ENCODE data around the gene RAD51B. TPM values are rescaled to one million over a fixed set of nuclear protein-coding genes. Genes with fewer than 3 reads are reported as not detected.

Gene RAD51B
- total RNA-seq, 1 experiment from 2014 or later: 14.2 TPM

DNA sequence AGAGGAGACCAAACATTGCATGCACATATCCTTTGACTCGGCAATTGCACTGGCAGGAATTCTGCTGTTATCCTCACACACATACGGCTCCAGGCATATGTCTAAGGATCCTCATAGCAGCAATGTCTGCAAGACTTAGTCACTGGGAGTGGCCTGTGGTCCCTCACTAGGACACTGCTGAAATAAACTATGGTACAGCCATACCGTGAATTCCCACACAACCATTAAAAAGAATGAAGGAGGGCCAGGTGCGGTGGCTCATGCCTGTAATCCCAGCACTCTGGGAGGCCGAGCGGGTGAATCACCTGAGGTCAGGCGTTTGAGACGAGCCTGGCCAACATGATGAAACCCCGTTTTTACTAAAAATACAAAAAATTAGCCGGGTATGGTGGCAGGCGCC, 868.2 kb downstream of the RAD51B start (continued):
- TF ChIP-seq, protein P1, sequence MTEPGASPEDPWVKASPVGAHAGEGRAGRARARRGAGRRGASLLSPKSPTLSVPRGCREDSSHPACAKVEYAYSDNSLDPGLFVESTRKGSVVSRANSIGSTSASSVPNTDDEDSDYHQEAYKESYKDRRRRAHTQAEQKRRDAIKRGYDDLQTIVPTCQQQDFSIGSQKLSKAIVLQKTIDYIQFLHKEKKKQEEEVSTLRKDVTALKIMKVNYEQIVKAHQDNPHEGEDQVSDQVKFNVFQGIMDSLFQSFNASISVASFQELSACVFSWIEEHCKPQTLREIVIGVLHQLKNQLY (CRISPR knock-in tag; IDR thresholded peaks at IDR 0.05): no peak
- TF ChIP-seq, protein P2, sequence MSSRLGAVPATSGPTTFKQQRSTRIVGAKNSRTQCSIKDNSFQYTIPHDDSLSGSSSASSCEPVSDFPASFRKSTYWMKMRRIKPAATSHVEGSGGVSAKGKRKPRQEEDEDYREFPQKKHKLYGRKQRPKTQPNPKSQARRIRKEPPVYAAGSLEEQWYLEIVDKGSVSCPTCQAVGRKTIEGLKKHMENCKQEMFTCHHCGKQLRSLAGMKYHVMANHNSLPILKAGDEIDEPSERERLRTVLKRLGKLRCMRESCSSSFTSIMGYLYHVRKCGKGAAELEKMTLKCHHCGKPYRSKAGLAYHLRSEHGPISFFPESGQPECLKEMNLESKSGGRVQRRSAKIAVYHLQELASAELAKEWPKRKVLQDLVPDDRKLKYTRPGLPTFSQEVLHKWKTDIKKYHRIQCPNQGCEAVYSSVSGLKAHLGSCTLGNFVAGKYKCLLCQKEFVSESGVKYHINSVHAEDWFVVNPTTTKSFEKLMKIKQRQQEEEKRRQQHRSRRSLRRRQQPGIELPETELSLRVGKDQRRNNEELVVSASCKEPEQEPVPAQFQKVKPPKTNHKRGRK (CRISPR knock-in tag; IDR thresholded peaks at IDR 0.05; ENCODE audit: borderline replicate concordance): no peak
- TF ChIP-seq FOXK1 (CRISPR knock-in tag; IDR thresholded peaks at IDR 0.05): no peak

DNA sequence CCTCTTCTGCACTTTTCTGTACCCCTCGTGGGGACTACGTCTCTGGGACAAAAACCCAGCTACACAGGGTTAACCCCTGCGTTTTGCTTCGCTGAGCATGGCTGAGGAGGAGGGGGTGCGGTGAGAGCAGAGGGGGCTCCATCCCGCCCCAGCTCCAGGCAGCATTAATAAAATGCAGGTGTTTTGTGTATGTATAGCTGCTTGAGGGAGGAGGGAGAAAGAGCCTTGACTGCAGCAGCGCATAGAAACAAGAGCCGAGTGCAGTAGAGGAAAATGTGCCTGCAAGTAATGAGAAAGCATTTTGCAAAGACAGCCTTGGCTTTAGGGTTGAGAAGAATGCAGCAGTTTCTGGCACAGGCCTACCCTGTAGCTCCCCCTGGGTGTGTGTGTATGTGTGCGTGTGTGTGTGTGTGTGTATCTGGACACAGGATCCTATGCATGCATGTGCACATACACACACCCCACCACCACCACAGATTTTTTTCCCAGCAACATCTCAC, 869.3 kb downstream of the RAD51B start:
- DNase-seq (ENCODE audit: low spot score): no peak
- POLR2A ChIA-PET: interaction anchor here (0.7 kb wide), 1 partner anchor 59 kb away, joined by 3 read pairs; no protein-coding TSS in a partner anchor
- TF ChIP-seq FOXK1 (CRISPR knock-in tag; IDR thresholded peaks at IDR 0.05): no peak
- TF ChIP-seq TP53 (CRISPR knock-in tag; IDR thresholded peaks at IDR 0.05): no peak
- TF ChIP-seq, protein P3, sequence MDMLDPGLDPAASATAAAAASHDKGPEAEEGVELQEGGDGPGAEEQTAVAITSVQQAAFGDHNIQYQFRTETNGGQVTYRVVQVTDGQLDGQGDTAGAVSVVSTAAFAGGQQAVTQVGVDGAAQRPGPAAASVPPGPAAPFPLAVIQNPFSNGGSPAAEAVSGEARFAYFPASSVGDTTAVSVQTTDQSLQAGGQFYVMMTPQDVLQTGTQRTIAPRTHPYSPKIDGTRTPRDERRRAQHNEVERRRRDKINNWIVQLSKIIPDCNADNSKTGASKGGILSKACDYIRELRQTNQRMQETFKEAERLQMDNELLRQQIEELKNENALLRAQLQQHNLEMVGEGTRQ (CRISPR knock-in tag; IDR thresholded peaks at IDR 0.05): no peak
- no peak for TF ChIP-seq CREB1 (CRISPR knock-in tag; IDR thresholded peaks at IDR 0.05)
- TF ChIP-seq, protein P4, sequence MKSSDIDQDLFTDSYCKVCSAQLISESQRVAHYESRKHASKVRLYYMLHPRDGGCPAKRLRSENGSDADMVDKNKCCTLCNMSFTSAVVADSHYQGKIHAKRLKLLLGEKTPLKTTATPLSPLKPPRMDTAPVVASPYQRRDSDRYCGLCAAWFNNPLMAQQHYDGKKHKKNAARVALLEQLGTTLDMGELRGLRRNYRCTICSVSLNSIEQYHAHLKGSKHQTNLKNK (CRISPR knock-in tag; IDR thresholded peaks at IDR 0.05): no peak
- TF ChIP-seq FOXJ3 (CRISPR knock-in tag; IDR thresholded peaks at IDR 0.05; ENCODE audit: borderline replicate concordance): no peak
- TF ChIP-seq, protein P1 (CRISPR knock-in tag; IDR thresholded peaks at IDR 0.05): no peak
- TF ChIP-seq, protein P2 (CRISPR knock-in tag; IDR thresholded peaks at IDR 0.05; ENCODE audit: borderline replicate concordance): no peak
- no peak for TF ChIP-seq ZNF396 (CRISPR knock-in tag; IDR thresholded peaks at IDR 0.05; ENCODE audit: borderline replicate concordance)
- TF ChIP-seq SOX15 (CRISPR knock-in tag; IDR thresholded peaks at IDR 0.05): no peak
- TF ChIP-seq, protein P5, sequence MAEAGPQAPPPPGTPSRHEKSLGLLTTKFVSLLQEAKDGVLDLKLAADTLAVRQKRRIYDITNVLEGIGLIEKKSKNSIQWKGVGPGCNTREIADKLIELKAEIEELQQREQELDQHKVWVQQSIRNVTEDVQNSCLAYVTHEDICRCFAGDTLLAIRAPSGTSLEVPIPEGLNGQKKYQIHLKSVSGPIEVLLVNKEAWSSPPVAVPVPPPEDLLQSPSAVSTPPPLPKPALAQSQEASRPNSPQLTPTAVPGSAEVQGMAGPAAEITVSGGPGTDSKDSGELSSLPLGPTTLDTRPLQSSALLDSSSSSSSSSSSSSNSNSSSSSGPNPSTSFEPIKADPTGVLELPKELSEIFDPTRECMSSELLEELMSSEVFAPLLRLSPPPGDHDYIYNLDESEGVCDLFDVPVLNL (CRISPR knock-in tag; IDR thresholded peaks at IDR 0.05; ENCODE audit: borderline replicate concordance, low read depth): no peak
- no peak for TF ChIP-seq PRRX2 (CRISPR knock-in tag; IDR thresholded peaks at IDR 0.05)
- Mint-ChIP-seq H3K4me3 (0 out of 2 replicates have a peak overlapping the region, but pooled peaks have one; percentile 14), H3K27me3 (ENCODE audit: low read depth) (peaks cover 9% of the 10 kb centered on the region), H3K27ac (no peak overlapping the region), H3K9me3 (no peaks in the 10 kb centered on the region), H3K4me1 (peaks cover 46% of the 10 kb centered on the region), H3K36me3 (no peaks in the 10 kb centered on the region)
- CTCF ChIA-PET: interaction anchor here (1.0 to 1.4 kb wide), 4 partner anchors 92 to 325 kb away, joined by 3 to 5 read pairs (median 3); no protein-coding TSS in a partner anchor
- ATAC-seq: no peak

DNA sequence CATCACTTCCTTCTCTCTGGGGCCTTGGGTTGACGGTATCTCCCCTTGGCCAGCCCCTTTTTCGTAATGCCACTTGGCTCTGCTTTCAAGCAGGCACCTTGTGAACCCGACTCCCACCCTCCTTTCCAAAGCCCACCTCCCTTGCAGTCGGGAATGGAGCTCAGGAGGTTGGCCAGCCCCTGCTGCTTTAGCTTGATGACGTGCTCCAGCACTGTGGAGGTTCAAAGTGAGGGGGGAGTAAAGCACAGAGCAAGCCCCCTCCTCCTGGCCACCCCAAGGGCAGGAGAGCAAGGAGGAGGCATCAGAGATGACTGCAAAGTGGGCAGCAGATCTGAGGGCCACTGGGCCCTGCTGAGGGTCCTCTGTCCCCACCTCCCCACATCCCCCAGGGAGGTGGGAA, 869.9 kb downstream of the RAD51B start:
- Mint-ChIP-seq H3K9me3 (no peaks in the 10 kb centered on the region), H3K27ac (no peak overlapping the region), H3K27me3 (ENCODE audit: low read depth) (peaks cover 9% of the 10 kb centered on the region), H3K4me1 (peaks cover 46% of the 10 kb centered on the region), H3K36me3 (no peaks in the 10 kb centered on the region), H3K4me3 (no peak overlapping the region)
- POLR2A ChIA-PET: no interaction called here
- DNase-seq (ENCODE audit: low spot score): no peak
- CTCF ChIA-PET: interaction anchor here (1.0 to 1.4 kb wide), 3 partner anchors 126 to 326 kb away, joined by 3 to 5 read pairs (median 3); no protein-coding TSS in a partner anchor
- TF ChIP-seq, protein P6, sequence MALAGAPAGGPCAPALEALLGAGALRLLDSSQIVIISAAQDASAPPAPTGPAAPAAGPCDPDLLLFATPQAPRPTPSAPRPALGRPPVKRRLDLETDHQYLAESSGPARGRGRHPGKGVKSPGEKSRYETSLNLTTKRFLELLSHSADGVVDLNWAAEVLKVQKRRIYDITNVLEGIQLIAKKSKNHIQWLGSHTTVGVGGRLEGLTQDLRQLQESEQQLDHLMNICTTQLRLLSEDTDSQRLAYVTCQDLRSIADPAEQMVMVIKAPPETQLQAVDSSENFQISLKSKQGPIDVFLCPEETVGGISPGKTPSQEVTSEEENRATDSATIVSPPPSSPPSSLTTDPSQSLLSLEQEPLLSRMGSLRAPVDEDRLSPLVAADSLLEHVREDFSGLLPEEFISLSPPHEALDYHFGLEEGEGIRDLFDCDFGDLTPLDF (CRISPR knock-in tag; IDR thresholded peaks at IDR 0.05): no peak
- TF ChIP-seq SP1 (CRISPR knock-in tag; conservative IDR thresholded peaks at IDR 0.05): no peak
- ATAC-seq: no peak
